GM23338 (cell line): ENCODE results near the gene FBXW12.

Source experiments
- CREB1 ChIP-seq: fragments of 250-450 bp; sonication (Bioruptor Pico); IDR thresholded peaks from 2 replicates; pipeline ENCODE4 v1.5.0; 2020; ENCODE audit warnings: low read depth, mild to moderate bottlenecking, moderate library complexity
- CTCF ChIP-seq, 2 experiments: fragments of 200-600 bp in 1 of 2; sonication (generic) in 1 of 2; conservative IDR thresholded peaks; 2 replicates each; pipeline versions ENCODE4 v1.5.1 to v1.6.1; 2016 to 2017; ENCODE audit warnings: antibody characterized with exemption in 2 of 2, low read depth in 2 of 2, mild to moderate bottlenecking in 2 of 2, moderate library complexity in 1 of 2
- EZH2 ChIP-seq: fragments of 200-600 bp; sonication (generic); IDR thresholded peaks from one replicate; pipeline ENCODE4 v1.8.0; 2017; ENCODE audit warnings: antibody characterized with exemption, mild to moderate bottlenecking, low read depth; ENCODE audit not compliant: unreplicated experiment
- EZH2phosphoT487 ChIP-seq: fragments of 200-600 bp; sonication (generic); IDR thresholded peaks from one replicate; pipeline ENCODE4 v1.8.1; 2018; ENCODE audit warnings: antibody characterized with exemption; ENCODE audit not compliant: unreplicated experiment
- POLR2AphosphoS5 ChIP-seq: IDR thresholded peaks from 2 replicates; pipeline ENCODE4 v1.6.1; 2016; ENCODE audit warnings: antibody characterized with exemption, low read depth

DNA sequence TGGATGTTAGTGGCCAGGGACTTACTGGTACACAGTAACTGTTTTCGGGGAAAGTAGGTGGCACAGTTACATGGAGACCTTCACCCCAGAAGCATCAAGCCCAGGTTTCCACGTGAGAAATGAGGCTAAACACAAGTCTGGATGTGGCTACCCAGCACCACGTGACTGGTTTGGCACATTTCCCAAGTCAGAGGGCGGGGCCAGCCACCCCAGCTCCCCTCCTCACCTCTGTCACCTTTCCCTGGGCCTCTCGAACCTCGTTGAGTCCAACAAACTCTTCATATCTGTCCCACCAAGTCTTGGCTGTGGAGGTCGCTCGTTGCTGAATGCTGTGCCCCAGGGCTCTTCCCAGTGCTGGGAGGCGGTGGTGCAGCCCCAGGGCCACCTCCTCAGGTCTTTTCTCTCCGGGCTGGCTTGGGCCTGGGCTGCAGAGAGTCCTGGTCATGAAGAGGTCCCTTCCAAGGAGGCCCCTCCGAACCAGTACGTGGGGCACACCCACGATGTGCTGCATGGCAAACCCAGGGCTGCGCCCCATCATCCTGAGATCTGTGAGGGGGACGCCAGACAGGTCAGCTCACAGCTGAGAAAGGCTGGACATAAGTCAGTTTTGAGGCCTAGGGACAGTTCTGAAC is 62.7 kb downstream of the FBXW12 start:
- TF ChIP-seq CREB1 = no peak
- no peak for TF ChIP-seq EZH2phosphoT487
- TF ChIP-seq CTCF (conservative IDR thresholded peaks at IDR 0.05; ENCODE audit: low read depth in 2 of 2) = no peak
- no peak for TF ChIP-seq EZH2
- TF ChIP-seq POLR2AphosphoS5 = no peak
